HepG2 (cell line): ENCODE data around the gene CCDC126. TPM values are rescaled to one million over a fixed set of nuclear protein-coding genes. Genes with fewer than 3 reads are reported as not detected.
A peak's percentile ranks its signal among the peaks of the same experiment; 100 is the strongest.

Experiments used
- ATAC-seq: fragments of 200-7000 bp; cut with Tn5 transposase; 3 replicates; pipeline ENCODE4 v1.9.1; 2020; ENCODE audit warnings: mild to moderate bottlenecking, moderate library complexity
- BruUV-seq: library from RNA; stranded (reverse); fragments of 400-500 nt; replicated peaks from 2 replicates; lab custom pipeline; 2021; lab: Mats Ljungman, UMichigan
- CTCF ChIA-PET: fragments of 300-600 bp; formaldehyde crosslinking; extraction: SDS; loops from one replicate; lab custom pipeline; 2021; ENCODE audit warnings: low total read pairs, inconsistent platforms, low intra/inter-chr PET ratio; lab: Yijun Ruan, JAX
- POLR2A ChIA-PET: fragments of 350-600 bp; sonication (Branson Sonifier 250); formaldehyde crosslinking; loops from one replicate; lab custom pipeline; 2020; ENCODE audit warnings: antibody characterized with exemption, inconsistent platforms; lab: Yijun Ruan, JAX
- DNase-seq: peaks from one replicate; pipeline ENCODE4 v3.0.0-alpha.2; 2015; ENCODE audit warnings: low spot score
- FAIRE-seq: peaks from 3 replicates; lab custom pipeline; 2011; peaks lifted over from hg19 to GRCh38; lab: Jason Lieb, UNC
- H2AFZ ChIP-seq: one replicate; pipeline ENCODE4 v1.6.1; 2011; ENCODE audit warnings: low read length, inconsistent platforms
- H3K27ac ChIP-seq: fragments of 300-600 bp; 3 replicates; pipeline ENCODE4 v1.8.0; 2011; ENCODE audit warnings: mixed run types, mild to moderate bottlenecking, mixed read lengths, low read length, inconsistent platforms; ENCODE audit not compliant: insufficient read depth; ENCODE audit errors: extremely low read length
- H3K27me3 ChIP-seq, 2 experiments: fragments of 200-600 bp in 1 of 2; 2 replicates in 1 of 2; 3 replicates in 1 of 2; pipeline versions ENCODE4 v1.6.0 to v1.8.0; 2011; ENCODE audit warnings: low read length in 2 of 2, mild to moderate bottlenecking in 2 of 2, moderate library complexity in 2 of 2, inconsistent platforms in 1 of 2; ENCODE audit not compliant: insufficient read depth in 2 of 2, control insufficient read depth in 1 of 2
- H3K36me3 ChIP-seq, 2 experiments: fragments of 200-600 bp in 1 of 2; replicated peaks in 1 of 2; 2 replicates in 1 of 2; 3 replicates in 1 of 2; pipeline versions ENCODE4 v1.5.1 to v1.8.0; 2011; ENCODE audit warnings: low read length in 2 of 2, inconsistent platforms in 1 of 2; ENCODE audit not compliant: insufficient read depth in 2 of 2, control insufficient read depth in 1 of 2
- H3K4me1 ChIP-seq: 2 replicates; pipeline ENCODE4 v1.5.1; 2012; ENCODE audit warnings: low read length, inconsistent platforms; ENCODE audit not compliant: insufficient read depth
- H3K4me2 ChIP-seq: 2 replicates; pipeline ENCODE4 v1.6.0; 2011; ENCODE audit warnings: low read depth, low read length, inconsistent platforms
- H3K4me3 ChIP-seq, 3 experiments: fragments of 200-600 bp in 1 of 3; sonication (generic), shearing (Covaris generic) in 1 of 3; replicated peaks in 1 of 3; 2 replicates each; pipeline ENCODE4 v1.5.1; 2011 to 2016; ENCODE audit warnings: low read length in 3 of 3, inconsistent platforms in 2 of 3, low read depth in 2 of 3, mild to moderate bottlenecking in 2 of 3, control low read depth in 1 of 3, mixed read lengths in 1 of 3; ENCODE audit not compliant: insufficient read depth in 1 of 3
- H3K79me2 ChIP-seq: one replicate; pipeline ENCODE4 v1.6.1; 2011; ENCODE audit warnings: low read length, inconsistent platforms; ENCODE audit not compliant: insufficient read depth
- H3K9ac ChIP-seq: 2 replicates; pipeline ENCODE4 v1.6.0; 2011; ENCODE audit warnings: mild to moderate bottlenecking, low read depth, low read length, inconsistent platforms; ENCODE audit not compliant: insufficient read depth
- H3K9me3 ChIP-seq: 2 replicates; pipeline ENCODE4 v1.5.1; 2012; ENCODE audit warnings: mild to moderate bottlenecking, low read length
- H4K20me1 ChIP-seq: 2 replicates; pipeline ENCODE4 v1.6.0; 2011; ENCODE audit warnings: inconsistent platforms, mild to moderate bottlenecking, low read length, moderate library complexity; ENCODE audit not compliant: insufficient read depth
- FOXJ3 ChIP-seq: sonication (generic); formaldehyde crosslinking; IDR thresholded peaks from 2 replicates; pipeline ENCODE4 v1.4.0; 2020; ENCODE audit warnings: missing genetic modification reagents, mild to moderate bottlenecking, borderline replicate concordance
- KLF15 ChIP-seq: sonication (generic); formaldehyde crosslinking; IDR thresholded peaks from 2 replicates; pipeline ENCODE4 v1.8.1; 2023; ENCODE audit warnings: borderline replicate concordance, mild to moderate bottlenecking, inconsistent platforms, missing genetic modification reagents, mixed read lengths
- MAFF ChIP-seq: IDR thresholded peaks from 2 replicates; pipeline ENCODE4 v1.6.1; 2011; ENCODE audit warnings: low read depth, low read length, improper control_type of control experiment
- MAFK ChIP-seq, 2 experiments: IDR thresholded peaks in 1 of 2; conservative IDR thresholded peaks in 1 of 2; 2 replicates each; pipeline ENCODE4 v1.6.1; 2011; ENCODE audit warnings: improper control_type of control experiment in 2 of 2, low read length in 2 of 2
- MTF1 ChIP-seq: sonication (generic); formaldehyde crosslinking; IDR thresholded peaks from 2 replicates; pipeline ENCODE4 v1.5.0; 2020; ENCODE audit warnings: missing genetic modification reagents
- PRPF4 ChIP-seq: fragments of 200-400 bp; formaldehyde crosslinking; IDR thresholded peaks from 2 replicates; pipeline ENCODE4 v1.6.1; 2016; ENCODE audit warnings: low read length, low read depth; ENCODE audit not compliant: poor library complexity, severe bottlenecking
- SRSF9 ChIP-seq: fragments of 200-400 bp; formaldehyde crosslinking; IDR thresholded peaks from 2 replicates; pipeline ENCODE4 v1.6.1; 2018; ENCODE audit warnings: borderline replicate concordance, mild to moderate bottlenecking, low read depth, low read length; ENCODE audit not compliant: insufficient read depth, poor library complexity, severe bottlenecking
- ZKSCAN8 ChIP-seq: IDR thresholded peaks from 2 replicates; pipeline ENCODE4 v1.6.1; 2016; ENCODE audit warnings: borderline replicate concordance, missing genetic modification reagents, missing compliant biosample characterization
- WGBS: methylation state at CpG from one replicate; pipeline ENCODE4 v1.1.6; 2017; ENCODE audit warnings: low lambda C conversion rate; 5-methylcytosine and 5-hydroxymethylcytosine counted together
- in situ Hi-C: cut with HindIII; loops from 2 replicates; pipeline ENCODE4 v1.10.0; 2017; ENCODE audit warnings: low pct_unique_long_range_greater_than_20kb; ENCODE audit not compliant: extremely low pct_ligation_motif_present
- intact Hi-C: fragments of 100-400 bp; cut with micrococcal nuclease; formaldehyde crosslinking; loops from one replicate; pipeline ENCODE4 v1.10.0; 2022; ENCODE audit not compliant: unreplicated experiment
- polyA plus RNA-seq, 8 experiments: library from polyadenylated mRNA; depleted of rRNA in 3 of 8; stranded (reverse) in 7 of 8; unstranded in 1 of 8; fragments of >200 nt; fragmentation: Illumina TruSeq in 4 of 8; extraction: Trizol in 4 of 8; gene quantifications; 2 replicates each; pipeline versions ENCODE4 v1.2.1 to v1.2.3, GENCODE V29; 2011 to 2016; ENCODE audit warnings: low read depth in 4 of 8, missing spikeins in 1 of 8, mixed read lengths in 1 of 8; ENCODE audit not compliant: insufficient read depth in 1 of 8
- total RNA-seq, 5 experiments: library from RNA; depleted of rRNA; stranded (reverse); fragments of >200 nt; fragmentation: Illumina TruSeq; extraction: Trizol; gene quantifications; 2 replicates each; pipeline ENCODE4 v1.2.3, GENCODE V29; 2016; ENCODE audit warnings: low read depth in 1 of 5
- TF ChIP-seq, protein P1 (sequence below): sonication (generic); formaldehyde crosslinking; IDR thresholded peaks from 2 replicates; pipeline ENCODE4 v1.4.0; 2020; ENCODE audit warnings: missing genetic modification reagents
- TF ChIP-seq, protein P2 (sequence below): sonication (generic); formaldehyde crosslinking; IDR thresholded peaks from 2 replicates; pipeline ENCODE4 v1.5.1; 2020; ENCODE audit warnings: mild to moderate bottlenecking, missing genetic modification reagents, moderate library complexity
- TF ChIP-seq, protein P3 (sequence below): sonication (generic); formaldehyde crosslinking; IDR thresholded peaks from 2 replicates; pipeline ENCODE4 v1.8.1; 2023; ENCODE audit warnings: mild to moderate bottlenecking, missing genetic modification reagents

The CCDC126 gene
- total and polyA plus RNA-seq, 2 of the 13 experiments (the other 11 are each of a cell fraction or from before 2014, with no cell fraction given), result 3.5 to 9.3 TPM

DNA sequence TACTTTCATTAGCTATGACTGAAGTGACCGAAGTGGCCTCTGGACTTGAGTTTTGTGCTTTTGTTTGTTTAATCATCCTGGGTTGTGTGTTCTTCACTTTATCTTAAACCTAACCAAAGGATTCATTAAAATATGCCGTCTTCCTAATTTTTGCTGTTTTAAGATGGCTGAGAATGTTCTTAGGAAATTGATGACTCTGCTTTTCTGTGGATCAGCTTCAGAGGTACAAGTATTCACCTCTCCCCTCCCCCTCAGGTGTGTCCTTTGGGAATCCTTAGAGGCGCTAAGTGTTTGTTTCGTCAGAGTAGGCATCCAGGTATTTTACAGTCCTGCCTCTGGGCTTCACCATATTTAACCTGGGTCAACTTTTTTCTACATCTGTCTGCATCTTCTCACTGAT, 1.1 kb downstream of the CCDC126 start:
- H4K20me1 ChIP-seq, result no peaks in the 10 kb centered on the region
- ATAC-seq (no peak), FAIRE-seq (no peak)
- no TSS peak for BruUV-seq
- H3K4me1 ChIP-seq, result peaks cover 44% of the 10 kb centered on the region
- CTCF ChIA-PET, result no interaction called here
- peaks cover 7% of the 10 kb centered on the region for H3K79me2 ChIP-seq
- WGBS, result 24% methylated on average over 4 of the region's 4 CpGs
- peak overlapping the region; percentile 94 for H3K27ac ChIP-seq
- H3K4me3 ChIP-seq, result peak overlapping the region; percentile 80 to 83 (median 83)
- in situ Hi-C loops, result no loop called here
- no peaks in the 10 kb centered on the region for H3K36me3 ChIP-seq
- peak; percentile 94 to 95 for TF ChIP-seq MAFK (conservative IDR thresholded peaks at IDR 0.05 in 1 of 2, IDR thresholded peaks at IDR 0.05 in 1 of 2; ENCODE audit: low read length in 2 of 2)
- peak; percentile 93 for TF ChIP-seq MAFF
- TF ChIP-seq ZKSCAN8 (CRISPR knock-in tag), result no peak
- no peak for TF ChIP-seq MTF1 (CRISPR knock-in tag)
- TF ChIP-seq, protein P1, sequence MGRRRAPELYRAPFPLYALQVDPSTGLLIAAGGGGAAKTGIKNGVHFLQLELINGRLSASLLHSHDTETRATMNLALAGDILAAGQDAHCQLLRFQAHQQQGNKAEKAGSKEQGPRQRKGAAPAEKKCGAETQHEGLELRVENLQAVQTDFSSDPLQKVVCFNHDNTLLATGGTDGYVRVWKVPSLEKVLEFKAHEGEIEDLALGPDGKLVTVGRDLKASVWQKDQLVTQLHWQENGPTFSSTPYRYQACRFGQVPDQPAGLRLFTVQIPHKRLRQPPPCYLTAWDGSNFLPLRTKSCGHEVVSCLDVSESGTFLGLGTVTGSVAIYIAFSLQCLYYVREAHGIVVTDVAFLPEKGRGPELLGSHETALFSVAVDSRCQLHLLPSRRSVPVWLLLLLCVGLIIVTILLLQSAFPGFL (CRISPR knock-in tag), result no peak
- TF ChIP-seq SRSF9, result no peak
- TF ChIP-seq PRPF4, result no peak
- TF ChIP-seq, all 625 proteins: peak for 2
- Histone ChIP-seq H3K9me3 (no peaks in the 10 kb centered on the region), H2AFZ (peak overlapping the region; percentile 96), H3K4me2 (peak overlapping the region; percentile 89), H3K9ac (peak overlapping the region; percentile 74), H3K27me3 (no peaks in the 10 kb centered on the region)
- POLR2A ChIA-PET, result interaction anchor here (1.4 kb wide), 1 partner anchor 305 kb away, joined by 3 read pairs; no protein-coding TSS in a partner anchor
- intact Hi-C loops, result no loop called here
- DNase-seq, result peak; percentile 10

DNA sequence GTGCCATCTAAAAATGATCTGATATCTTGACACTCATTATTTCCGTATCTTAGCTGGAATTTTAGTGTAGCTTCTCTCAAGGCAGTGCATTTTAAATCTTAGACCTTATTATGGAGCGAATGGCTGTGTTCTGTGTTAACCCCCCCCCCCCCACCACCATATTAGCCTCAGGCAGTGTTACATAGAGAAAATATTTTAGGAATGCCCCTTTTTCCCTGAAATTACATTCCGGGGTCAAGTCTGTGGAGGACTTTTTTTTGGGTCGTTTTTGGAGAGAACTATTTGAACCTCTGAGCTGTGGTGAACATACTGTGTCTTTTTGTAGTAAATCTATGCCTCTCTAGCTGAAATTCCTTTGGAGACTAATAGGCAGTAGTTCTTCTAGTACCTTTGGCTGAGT, 3.1 kb downstream of the CCDC126 start:
- POLR2A ChIA-PET, result no interaction called here
- TF ChIP-seq KLF15 (CRISPR knock-in tag), result no peak
- TF ChIP-seq, protein P2, sequence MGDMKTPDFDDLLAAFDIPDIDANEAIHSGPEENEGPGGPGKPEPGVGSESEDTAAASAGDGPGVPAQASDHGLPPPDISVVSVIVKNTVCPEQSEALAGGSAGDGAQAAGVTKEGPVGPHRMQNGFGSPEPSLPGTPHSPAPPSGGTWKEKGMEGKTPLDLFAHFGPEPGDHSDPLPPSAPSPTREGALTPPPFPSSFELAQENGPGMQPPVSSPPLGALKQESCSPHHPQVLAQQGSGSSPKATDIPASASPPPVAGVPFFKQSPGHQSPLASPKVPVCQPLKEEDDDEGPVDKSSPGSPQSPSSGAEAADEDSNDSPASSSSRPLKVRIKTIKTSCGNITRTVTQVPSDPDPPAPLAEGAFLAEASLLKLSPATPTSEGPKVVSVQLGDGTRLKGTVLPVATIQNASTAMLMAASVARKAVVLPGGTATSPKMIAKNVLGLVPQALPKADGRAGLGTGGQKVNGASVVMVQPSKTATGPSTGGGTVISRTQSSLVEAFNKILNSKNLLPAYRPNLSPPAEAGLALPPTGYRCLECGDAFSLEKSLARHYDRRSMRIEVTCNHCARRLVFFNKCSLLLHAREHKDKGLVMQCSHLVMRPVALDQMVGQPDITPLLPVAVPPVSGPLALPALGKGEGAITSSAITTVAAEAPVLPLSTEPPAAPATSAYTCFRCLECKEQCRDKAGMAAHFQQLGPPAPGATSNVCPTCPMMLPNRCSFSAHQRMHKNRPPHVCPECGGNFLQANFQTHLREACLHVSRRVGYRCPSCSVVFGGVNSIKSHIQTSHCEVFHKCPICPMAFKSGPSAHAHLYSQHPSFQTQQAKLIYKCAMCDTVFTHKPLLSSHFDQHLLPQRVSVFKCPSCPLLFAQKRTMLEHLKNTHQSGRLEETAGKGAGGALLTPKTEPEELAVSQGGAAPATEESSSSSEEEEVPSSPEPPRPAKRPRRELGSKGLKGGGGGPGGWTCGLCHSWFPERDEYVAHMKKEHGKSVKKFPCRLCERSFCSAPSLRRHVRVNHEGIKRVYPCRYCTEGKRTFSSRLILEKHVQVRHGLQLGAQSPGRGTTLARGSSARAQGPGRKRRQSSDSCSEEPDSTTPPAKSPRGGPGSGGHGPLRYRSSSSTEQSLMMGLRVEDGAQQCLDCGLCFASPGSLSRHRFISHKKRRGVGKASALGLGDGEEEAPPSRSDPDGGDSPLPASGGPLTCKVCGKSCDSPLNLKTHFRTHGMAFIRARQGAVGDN (CRISPR knock-in tag), result no peak
- TF ChIP-seq FOXJ3 (CRISPR knock-in tag), result no peak
- TF ChIP-seq, protein P3, sequence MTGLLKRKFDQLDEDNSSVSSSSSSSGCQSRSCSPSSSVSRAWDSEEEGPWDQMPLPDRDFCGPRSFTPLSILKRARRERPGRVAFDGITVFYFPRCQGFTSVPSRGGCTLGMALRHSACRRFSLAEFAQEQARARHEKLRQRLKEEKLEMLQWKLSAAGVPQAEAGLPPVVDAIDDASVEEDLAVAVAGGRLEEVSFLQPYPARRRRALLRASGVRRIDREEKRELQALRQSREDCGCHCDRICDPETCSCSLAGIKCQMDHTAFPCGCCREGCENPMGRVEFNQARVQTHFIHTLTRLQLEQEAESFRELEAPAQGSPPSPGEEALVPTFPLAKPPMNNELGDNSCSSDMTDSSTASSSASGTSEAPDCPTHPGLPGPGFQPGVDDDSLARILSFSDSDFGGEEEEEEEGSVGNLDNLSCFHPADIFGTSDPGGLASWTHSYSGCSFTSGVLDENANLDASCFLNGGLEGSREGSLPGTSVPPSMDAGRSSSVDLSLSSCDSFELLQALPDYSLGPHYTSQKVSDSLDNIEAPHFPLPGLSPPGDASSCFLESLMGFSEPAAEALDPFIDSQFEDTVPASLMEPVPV (CRISPR knock-in tag), result no peak

More for the DNA sequence above, 3.1 kb downstream of the CCDC126 start:
- no peak overlapping the region for H3K4me3 ChIP-seq
- no peaks in the 10 kb centered on the region for H3K9me3 ChIP-seq
- H3K36me3 ChIP-seq, result no peaks in the 10 kb centered on the region
- TSS peak; percentile 8 for BruUV-seq
- H3K27ac ChIP-seq, result no peak overlapping the region
- H3K9ac ChIP-seq, result no peak overlapping the region
- H2AFZ ChIP-seq, result no peak overlapping the region
- peaks cover 42% of the 10 kb centered on the region for H3K4me1 ChIP-seq
- intact Hi-C loops (no loop called here), in situ Hi-C loops (no loop called here)
- ATAC-seq (no peak), FAIRE-seq (no peak), DNase-seq (no peak)
- WGBS, result 70% methylated on average over 4 of the region's 4 CpGs
- H3K79me2 ChIP-seq, result peaks cover 7% of the 10 kb centered on the region
- CTCF ChIA-PET, result no interaction called here
- no peaks in the 10 kb centered on the region for H4K20me1 ChIP-seq
- H3K27me3 ChIP-seq, result no peaks in the 10 kb centered on the region
- no peak overlapping the region for H3K4me2 ChIP-seq
